Activated naive CD4-positive, alpha-beta T cell (primary cell): ENCODE results near the gene PPP1R3G.

ENCODE experiments used
- DNase-seq, 4 experiments: peaks; one replicate each; lab custom pipeline; 2025; lab: John Stamatoyannopoulos, UW

PPP1R3G gene

DNA sequence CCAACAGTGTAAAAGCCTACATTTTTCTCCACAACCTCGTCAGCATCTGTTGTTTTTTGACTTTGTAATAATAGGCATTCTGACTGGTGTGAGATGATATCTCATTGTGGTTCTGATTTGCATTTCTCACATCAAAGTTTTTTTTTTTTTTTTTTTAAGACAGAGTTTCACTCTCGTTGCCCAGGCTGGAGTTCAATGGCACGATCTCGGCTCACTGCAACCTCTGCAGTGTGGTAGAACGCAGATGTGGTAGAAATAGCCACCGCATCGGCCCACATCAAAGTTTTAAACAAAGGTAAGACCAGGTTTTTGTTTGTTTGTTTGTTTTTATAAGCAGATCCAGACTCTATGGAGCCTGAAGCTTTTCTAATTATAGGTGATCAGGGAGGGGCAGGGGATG, 12.7 kb upstream of the PPP1R3G start:
- DNase-seq: no peak

GRCh38 chr6:5073992-5074391, 11.1 kb upstream of the PPP1R3G start:
- no peak for DNase-seq

DNA sequence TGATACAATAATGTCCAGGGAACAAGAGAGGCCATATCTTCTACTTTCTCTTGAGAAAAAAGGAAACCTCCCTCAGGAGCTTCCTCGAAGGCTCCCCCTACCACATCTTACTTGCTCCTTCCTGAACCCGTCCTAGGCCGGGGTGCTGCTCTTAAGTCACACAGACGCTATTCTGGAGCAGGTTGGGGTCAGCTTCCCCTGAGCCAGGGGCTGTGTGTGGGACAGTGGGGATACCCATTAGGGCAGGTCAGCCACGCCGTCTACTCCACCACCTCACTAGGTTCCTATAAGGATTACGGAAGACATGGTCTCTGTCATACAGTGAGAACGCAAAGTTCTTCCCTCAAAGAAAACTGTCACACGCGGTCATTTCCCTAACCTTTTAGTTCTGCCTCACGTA, 8.2 kb upstream of the PPP1R3G start:
- DNase-seq: no peak

- DNase-seq: no peak
Measured at GRCh38 chr6:5078121-5078669, 6.9 kb upstream of the PPP1R3G start.

DNA sequence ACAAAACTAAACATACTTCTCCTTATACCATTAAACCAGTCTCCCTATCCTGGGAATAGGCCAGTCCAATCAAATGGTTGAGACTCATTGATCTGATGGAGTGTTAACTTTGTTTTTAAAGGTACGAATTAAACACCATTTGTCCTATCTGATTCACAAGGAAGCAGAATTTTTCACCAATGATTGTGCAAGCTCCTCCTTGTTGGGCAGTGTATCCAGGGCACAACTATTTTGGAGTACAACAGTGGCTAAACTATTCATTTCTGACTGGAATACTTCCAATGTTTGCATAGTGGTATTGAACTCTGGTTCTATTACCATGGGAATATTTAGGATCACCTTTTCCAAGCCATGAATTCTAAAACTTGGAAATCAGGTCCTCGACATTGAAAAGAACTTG, 5.4 kb upstream of the PPP1R3G start:
- DNase-seq: no peak

- DNase-seq: no peak
Measured at GRCh38 chr6:5080574-5080973, 4.6 kb upstream of the PPP1R3G start.

DNA sequence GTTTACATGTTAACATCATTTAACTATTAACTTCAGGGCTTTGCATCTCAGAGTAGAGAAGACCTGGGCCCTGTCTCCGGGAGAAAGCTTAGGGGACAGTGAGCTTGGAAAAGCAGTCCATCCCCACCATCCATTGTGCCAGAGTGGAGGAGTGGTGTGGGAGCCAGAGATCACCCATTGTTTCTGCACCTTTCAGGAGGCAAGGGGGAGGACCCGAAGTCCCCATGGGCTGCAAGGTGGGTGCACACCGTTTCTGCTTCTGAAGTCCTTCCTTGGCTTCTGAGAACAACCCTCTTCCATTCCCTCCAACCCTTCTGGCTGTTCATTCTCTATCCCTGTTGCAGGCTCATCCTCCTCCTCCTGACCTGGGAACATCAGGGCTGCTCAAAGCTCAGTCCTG, 4.0 kb upstream of the PPP1R3G start:
- no peak for DNase-seq

DNA sequence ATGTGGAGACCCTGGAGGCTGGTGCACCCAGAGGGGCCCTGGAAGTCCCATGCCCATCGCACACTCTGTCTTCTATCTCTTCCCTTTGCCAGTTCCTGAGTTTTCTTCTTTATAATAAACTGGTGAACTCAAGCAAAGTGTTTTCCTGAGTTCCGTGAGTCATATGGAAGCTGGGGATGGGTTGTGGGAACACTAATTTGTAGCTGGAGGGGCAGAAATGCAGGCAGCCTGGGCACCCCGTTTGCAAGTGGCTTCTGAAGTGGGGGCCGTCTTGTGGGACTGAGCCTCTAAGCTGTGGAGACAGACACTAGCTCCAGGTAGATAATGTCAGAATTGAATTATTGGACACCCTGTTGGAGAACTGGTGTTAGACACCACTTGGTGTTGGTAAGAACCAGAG, 3.2 kb upstream of the PPP1R3G start:
- no peak for DNase-seq

DNA sequence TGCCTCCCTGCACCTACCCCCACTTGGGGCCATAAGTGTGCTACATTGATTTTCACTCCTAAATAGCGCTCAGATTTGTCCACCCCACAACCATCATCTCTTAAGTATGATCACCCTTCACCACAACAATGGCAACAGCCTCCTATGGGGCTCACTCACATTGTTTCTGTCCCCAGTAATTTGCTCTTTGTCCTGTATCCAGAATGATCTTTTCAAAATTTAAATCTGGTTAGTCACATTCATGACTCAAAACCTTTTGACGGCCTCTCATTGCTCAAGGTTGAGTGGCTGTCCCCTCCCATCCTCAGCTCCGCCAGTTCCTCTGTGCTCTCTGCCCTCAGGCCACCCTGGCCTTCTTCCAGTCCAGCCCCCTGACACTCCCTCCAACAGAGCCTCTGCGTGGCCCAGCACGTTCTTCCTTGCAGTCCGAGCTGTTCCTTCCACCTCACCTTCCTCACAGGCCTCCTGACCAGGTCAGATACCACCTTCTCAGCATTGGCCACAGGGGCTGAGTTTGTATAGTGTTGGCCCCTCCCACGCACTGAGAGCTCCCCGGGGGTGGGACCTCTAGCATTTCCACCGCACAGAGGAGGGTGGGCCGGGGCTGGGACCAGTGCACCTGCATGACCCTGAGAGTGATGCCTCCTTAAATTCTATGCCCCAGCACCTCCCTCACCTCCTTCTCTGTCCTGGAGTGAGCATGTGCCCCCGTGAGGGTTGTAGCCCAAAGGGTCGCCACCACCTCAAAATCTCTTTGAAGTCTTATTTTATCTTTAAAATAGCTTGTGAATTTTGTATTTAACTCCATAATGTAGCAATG, 2.4 kb upstream of the PPP1R3G start:
- DNase-seq: no peak

GRCh38 chr6:5083307-5083583, 1.9 kb upstream of the PPP1R3G start:
- DNase-seq: no peak

DNA sequence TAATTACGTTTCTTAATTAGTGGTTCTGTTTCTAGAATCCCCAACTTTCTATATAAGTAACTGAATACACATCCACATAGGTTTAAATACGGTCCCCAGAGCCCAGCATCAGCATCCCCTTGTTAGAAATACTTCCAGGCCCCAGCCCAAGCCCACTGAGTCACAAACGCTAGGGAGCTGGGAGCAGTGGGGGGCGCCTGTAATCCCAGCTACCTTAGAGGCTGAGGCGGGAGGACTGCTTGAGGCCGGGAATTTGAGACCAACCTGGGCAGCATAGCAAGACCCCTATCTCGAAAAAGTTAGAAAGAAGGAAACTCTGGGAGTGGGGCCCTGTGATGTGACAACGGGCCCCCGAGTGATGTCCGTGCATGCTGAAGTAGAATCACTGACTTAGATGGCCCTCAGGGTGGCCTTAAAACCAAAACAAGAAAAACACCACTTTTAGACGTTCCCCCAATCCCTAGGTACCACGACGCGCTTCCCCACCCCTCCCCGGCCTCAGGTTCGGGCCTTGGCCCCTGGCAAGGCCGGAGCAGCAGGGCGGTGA, 1.3 kb upstream of the PPP1R3G start:
- no peak for DNase-seq

DNA sequence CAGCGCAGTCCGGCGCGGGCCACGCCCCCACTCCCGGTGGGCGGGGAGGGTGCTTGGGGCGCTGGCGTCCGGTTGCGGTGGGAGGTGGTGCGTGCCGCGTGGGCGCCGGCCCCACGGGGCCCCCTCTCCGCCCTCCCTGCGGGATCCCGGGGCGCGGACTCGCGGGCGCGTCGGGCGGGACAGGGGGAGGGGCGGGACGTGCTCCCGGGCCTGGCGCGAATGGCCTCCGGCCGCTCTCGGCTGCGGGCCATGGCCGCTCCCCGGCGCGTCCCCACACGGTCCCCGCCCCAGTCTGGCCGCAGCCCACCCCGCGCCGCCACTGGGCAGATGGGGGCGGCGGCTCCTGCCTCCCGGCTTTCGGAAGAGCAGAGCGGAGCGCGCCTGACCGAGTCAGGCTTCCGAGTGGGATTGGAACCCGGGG, 771 bp upstream of the PPP1R3G start:
- DNase-seq: no peak

DNA sequence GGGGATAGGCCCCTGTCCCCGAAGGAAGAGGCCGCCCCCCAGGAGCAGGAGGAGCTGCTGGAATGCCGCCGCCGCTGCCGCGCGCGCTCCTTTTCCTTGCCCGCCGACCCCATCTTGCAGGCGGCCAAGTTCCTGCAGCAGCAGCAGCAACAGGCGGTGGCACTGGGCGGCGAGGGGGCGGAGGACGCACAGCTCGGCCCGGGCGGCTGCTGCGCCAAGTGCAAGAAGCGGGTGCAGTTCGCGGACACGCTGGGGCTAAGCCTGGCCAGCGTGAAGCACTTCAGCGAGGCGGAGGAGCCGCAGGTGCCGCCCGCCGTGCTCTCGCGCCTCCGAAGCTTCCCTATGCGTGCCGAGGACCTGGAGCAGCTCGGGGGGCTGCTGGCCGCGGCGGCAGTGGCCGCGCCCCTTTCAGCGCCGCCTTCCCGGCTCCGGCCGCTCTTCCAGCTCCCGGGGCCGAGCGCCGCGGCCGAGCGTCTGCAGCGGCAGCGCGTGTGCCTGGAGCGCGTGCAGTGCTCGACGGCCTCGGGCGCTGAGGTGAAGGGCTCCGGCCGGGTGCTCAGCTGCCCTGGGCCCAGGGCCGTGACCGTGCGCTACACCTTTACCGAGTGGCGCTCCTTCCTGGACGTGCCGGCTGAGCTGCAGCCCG, 630 bp downstream of the PPP1R3G start:
- no peak for DNase-seq

GRCh38 chr6:5086294-5086890, 1.3 kb downstream of the PPP1R3G start:
- DNase-seq: no peak

DNA sequence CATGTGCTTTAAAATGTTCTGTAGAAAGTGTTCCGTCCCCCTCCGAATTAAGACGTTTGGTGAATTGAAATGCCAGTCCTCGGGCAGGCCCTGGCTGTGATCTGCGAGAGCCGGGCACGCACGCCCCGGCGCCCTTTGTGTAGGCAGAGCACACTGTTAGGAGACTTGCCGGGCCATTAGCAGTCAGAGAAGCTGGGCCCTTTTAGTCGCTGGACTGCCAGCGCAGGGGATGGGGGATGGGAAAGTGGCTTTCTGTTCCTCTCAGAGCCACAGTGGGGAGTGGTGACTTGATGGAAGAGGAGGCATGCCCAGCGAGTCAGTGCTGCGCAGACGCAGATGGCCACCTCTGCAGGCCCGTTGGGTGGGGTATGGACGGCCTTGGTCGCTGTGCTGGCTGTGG, 2.2 kb downstream of the PPP1R3G start:
- no peak for DNase-seq

DNA sequence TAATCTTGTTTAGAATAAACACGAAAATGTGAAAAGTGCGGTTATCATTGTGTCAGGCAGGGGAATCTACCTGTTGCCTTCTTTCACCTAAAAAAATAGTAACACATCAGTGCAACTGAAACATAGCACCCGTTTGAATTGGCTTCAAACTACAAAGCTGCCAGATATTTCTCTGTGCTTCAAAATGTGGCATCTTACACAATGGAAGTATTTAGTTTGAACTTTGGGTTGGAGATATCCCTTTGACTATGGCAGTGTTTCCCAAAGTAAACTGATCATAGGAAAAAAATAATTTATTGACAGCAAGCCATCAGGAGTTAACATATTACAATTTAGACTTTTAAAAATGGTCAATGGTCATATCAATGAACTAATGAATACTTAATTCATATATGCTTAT, 3.6 kb downstream of the PPP1R3G start:
- DNase-seq: no peak

DNA sequence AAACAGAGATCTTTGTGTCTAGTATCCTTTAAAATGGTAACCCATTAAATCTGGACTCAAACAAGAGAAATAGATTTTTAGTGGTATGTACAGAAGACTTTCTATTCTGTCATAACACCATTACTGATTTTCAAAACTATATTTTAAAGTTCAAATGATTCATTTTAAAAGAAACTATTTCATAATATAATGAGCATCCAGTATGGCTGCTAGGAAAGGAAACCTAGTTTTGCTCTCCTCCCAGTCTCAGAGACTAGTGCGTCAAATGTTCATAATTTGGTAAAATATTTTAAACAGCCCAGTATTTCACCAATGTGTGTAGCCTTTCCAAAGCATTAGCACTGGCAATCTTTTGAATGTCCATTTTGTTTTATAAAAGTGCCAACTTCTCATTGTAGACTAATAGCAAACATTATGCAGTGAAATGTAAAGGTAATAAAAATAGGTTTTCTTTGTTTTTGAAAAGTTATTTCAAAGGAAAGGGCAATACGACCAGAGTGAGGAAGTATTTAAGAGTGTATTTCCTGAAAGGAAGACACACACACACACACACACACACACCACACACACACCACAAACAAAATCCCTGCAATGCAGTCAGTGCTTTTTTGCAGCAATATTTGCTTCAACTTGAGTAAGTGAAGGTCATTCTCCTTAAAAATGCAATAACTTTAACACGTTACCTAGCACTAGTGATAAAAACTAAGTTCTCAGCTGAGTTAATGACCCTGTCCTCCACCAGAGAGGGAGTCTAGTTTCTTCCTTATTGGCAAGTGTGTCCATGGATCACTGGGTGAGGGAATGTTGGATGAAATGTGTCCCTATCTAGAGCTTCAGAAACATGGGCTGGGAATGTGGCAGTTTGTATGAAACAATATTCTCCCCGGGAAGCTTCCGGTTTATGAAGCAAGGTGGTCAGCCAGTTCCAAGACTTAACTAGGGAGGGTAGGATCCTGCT, 4.6 kb downstream of the PPP1R3G start:
- DNase-seq: no peak

- no peak for DNase-seq
Measured at GRCh38 chr6:5090603-5091002, 5.5 kb downstream of the PPP1R3G start.

GRCh38 chr6:5091210-5092069, 6.3 kb downstream of the PPP1R3G start:
- DNase-seq: no peak

DNA sequence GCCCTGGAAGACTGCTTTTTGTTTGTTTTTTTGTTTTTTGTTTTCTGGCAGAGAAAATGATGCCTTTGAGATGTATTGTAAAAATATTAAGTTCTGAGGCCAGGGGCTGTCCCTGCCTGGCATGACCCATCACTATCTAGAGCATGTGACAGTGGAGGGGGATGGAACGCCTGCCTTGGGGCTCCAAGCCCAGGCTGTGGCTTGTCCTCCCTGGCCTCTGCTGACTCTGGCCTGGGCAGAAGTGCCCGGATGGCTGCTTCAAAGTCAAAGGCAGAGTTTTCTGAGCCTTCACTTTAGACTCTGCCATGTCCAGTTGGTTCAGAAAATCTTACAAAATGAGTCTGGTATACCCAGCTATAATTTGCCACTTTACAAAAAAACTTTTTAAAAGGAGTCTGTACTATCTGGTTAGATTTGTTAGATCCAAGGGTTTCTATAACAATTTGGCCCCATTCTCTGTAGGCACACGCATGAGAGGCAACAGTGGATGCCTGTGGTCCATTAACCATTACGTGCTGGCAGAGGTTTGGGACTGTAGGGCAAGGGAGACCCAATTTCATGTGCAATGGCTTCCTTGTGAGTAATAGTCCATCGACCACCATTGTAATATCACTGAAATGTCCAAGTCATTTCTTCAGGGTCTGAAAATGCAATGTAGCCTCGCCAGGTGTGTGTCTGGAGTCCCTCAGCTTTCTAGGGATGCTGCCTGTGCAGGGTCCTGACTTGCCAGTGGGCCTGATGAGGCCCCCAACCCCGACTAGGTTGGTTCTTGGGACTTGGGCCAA, 8.3 kb downstream of the PPP1R3G start:
- DNase-seq: no peak
